Vagina (tissue), 2 donors: Measurements from ENCODE around the gene DBP. TPM values are rescaled to one million over a fixed set of nuclear protein-coding genes. Genes with fewer than 3 reads are reported as not detected.

Experiments used
- DNase-seq, 2 donors: peaks; one replicate each; pipeline ENCODE4 v3.0.0-alpha.2; 2017; ENCODE audit errors: extremely low spot score in 2 of 2
- H3K27ac ChIP-seq: fragments of 200-600 bp; sonication (generic); one replicate; pipeline ENCODE4 v1.5.1; 2019
- H3K27me3 ChIP-seq: fragments of 200-600 bp; sonication (generic); one replicate; pipeline ENCODE4 v1.5.1; 2019
- H3K36me3 ChIP-seq, 2 donors: fragments of 200-600 bp; sonication (generic); one replicate each; pipeline ENCODE4 v1.5.1; 2017 to 2019
- H3K4me1 ChIP-seq: fragments of 200-600 bp; sonication (generic); one replicate; pipeline ENCODE4 v1.5.1; 2019
- H3K4me3 ChIP-seq, 2 donors: fragments of 200-600 bp; sonication (generic); 1 replicate in 1 of 2; 2 replicates in 1 of 2; pipeline ENCODE4 v1.5.1; 2016 to 2019
- H3K9me3 ChIP-seq: fragments of 200-600 bp; sonication (generic); one replicate; pipeline ENCODE4 v1.5.1; 2019
- CTCF ChIP-seq, 3 experiments: fragments of 450-650 bp in 2 of 3; fragments of 200-600 bp in 1 of 3; sonication (generic) in 1 of 3; IDR thresholded peaks; one replicate each; pipeline ENCODE4 v1.5.1; 2017 to 2019; ENCODE audit warnings: antibody characterized with exemption in 3 of 3, mild to moderate bottlenecking in 2 of 3, moderate library complexity in 2 of 3
- POLR2A ChIP-seq, 2 donors: fragments of 450-650 bp; IDR thresholded peaks; one replicate each; pipeline ENCODE4 v1.6.1; 2017; ENCODE audit warnings: antibody characterized with exemption in 2 of 2, mild to moderate bottlenecking in 2 of 2, moderate library complexity in 2 of 2
- POLR2AphosphoS5 ChIP-seq, 2 donors: sonication (generic); formaldehyde crosslinking; IDR thresholded peaks; one replicate each; pipeline ENCODE4 v1.9.0; 2017; ENCODE audit warnings: antibody characterized with exemption in 2 of 2, mild to moderate bottlenecking in 2 of 2, low read depth in 1 of 2; ENCODE audit not compliant: insufficient read depth in 1 of 2
- intact Hi-C: fragments of 100-400 bp; cut with DNase I; formaldehyde crosslinking; loops from one replicate; pipeline ENCODE4 v1.15.1; 2023
- total RNA-seq: library from RNA; depleted of rRNA; stranded (reverse); fragments of >200 nt; gene quantifications from one replicate; pipeline ENCODE4 v1.2.3, GENCODE V29; 2016

The DBP gene
- total RNA-seq, 1 donor from 2014 or later = 4.9 TPM

- H3K36me3 ChIP-seq = no peaks in the 10 kb centered on the region
- no peak overlapping the region for H3K27ac ChIP-seq
- intact Hi-C loops = no loop called here
- no peak overlapping the region for H3K4me3 ChIP-seq
- H3K27me3 ChIP-seq = no peaks in the 10 kb centered on the region
- H3K4me1 ChIP-seq = no peaks in the 10 kb centered on the region
- no peak for TF ChIP-seq POLR2AphosphoS5 (IDR thresholded peaks at IDR 0.05; ENCODE audit: insufficient read depth in 1 of 2, low read depth in 1 of 2)
- TF ChIP-seq POLR2A (IDR thresholded peaks at IDR 0.05) = no peak
- TF ChIP-seq CTCF (IDR thresholded peaks at IDR 0.05) = no peak
- DNase-seq = no peak
- H3K9me3 ChIP-seq = no peaks in the 10 kb centered on the region
These were observed 31.6 kb upstream of the DBP start for GRCh38 chr19:48668761-48669160.

GRCh38 chr19:48668332-48668731 lies 31.2 kb upstream of the DBP start:
- no peak for TF ChIP-seq CTCF (IDR thresholded peaks at IDR 0.05)
- no peak for TF ChIP-seq POLR2A (IDR thresholded peaks at IDR 0.05)
- no peak for TF ChIP-seq POLR2AphosphoS5 (IDR thresholded peaks at IDR 0.05; ENCODE audit: insufficient read depth in 1 of 2, low read depth in 1 of 2)
- no peaks in the 10 kb centered on the region for H3K9me3 ChIP-seq
- no peaks in the 10 kb centered on the region for H3K27me3 ChIP-seq
- intact Hi-C loops = no loop called here
- H3K4me3 ChIP-seq = no peak overlapping the region
- H3K36me3 ChIP-seq = no peaks in the 10 kb centered on the region
- H3K4me1 ChIP-seq = no peaks in the 10 kb centered on the region
- no peak for DNase-seq
- H3K27ac ChIP-seq = no peak overlapping the region

GRCh38 chr19:48665786-48666185 lies 28.6 kb upstream of the DBP start:
- H3K4me1 ChIP-seq = no peaks in the 10 kb centered on the region
- no peak for DNase-seq
- no peaks in the 10 kb centered on the region for H3K27me3 ChIP-seq
- intact Hi-C loops = no loop called here
- no peak overlapping the region for H3K4me3 ChIP-seq
- H3K36me3 ChIP-seq = no peaks in the 10 kb centered on the region
- TF ChIP-seq POLR2A (IDR thresholded peaks at IDR 0.05) (no peak), CTCF (IDR thresholded peaks at IDR 0.05) (no peak), POLR2AphosphoS5 (IDR thresholded peaks at IDR 0.05; ENCODE audit: insufficient read depth in 1 of 2, low read depth in 1 of 2) (no peak)
- H3K27ac ChIP-seq = no peak overlapping the region
- H3K9me3 ChIP-seq = no peaks in the 10 kb centered on the region

- Histone ChIP-seq H3K9me3 (no peaks in the 10 kb centered on the region), H3K36me3 (no peaks in the 10 kb centered on the region), H3K4me1 (no peaks in the 10 kb centered on the region), H3K27ac (no peak overlapping the region), H3K4me3 (no peak overlapping the region), H3K27me3 (no peaks in the 10 kb centered on the region)
- no peak for DNase-seq
- intact Hi-C loops = no loop called here
- TF ChIP-seq POLR2A (IDR thresholded peaks at IDR 0.05) = no peak
- TF ChIP-seq POLR2AphosphoS5 (IDR thresholded peaks at IDR 0.05; ENCODE audit: insufficient read depth in 1 of 2, low read depth in 1 of 2) = no peak
- no peak for TF ChIP-seq CTCF (IDR thresholded peaks at IDR 0.05)
These were observed 27.3 kb upstream of the DBP start for GRCh38 chr19:48664476-48664875.

- no peaks in the 10 kb centered on the region for H3K4me1 ChIP-seq
- TF ChIP-seq POLR2A (IDR thresholded peaks at IDR 0.05) (no peak), POLR2AphosphoS5 (IDR thresholded peaks at IDR 0.05; ENCODE audit: insufficient read depth in 1 of 2, low read depth in 1 of 2) (no peak), CTCF (IDR thresholded peaks at IDR 0.05) (no peak)
- H3K9me3 ChIP-seq = no peaks in the 10 kb centered on the region
- no peaks in the 10 kb centered on the region for H3K36me3 ChIP-seq
- intact Hi-C loops = no loop called here
- no peak overlapping the region for H3K27ac ChIP-seq
- H3K4me3 ChIP-seq = no peak overlapping the region
- no peak for DNase-seq
- no peaks in the 10 kb centered on the region for H3K27me3 ChIP-seq
These were observed 26.5 kb upstream of the DBP start for GRCh38 chr19:48663667-48664066.
